D721Med (cell line): Measurements from ENCODE around the gene NT5DC2.

ENCODE experiments used
- DNase-seq: peaks from one replicate; pipeline ENCODE4 v3.0.0; 2011; ENCODE audit warnings: low spot score; ENCODE audit not compliant: insufficient read length
- FAIRE-seq: peaks from 2 replicates; lab custom pipeline; 2011; peaks lifted over from hg19 to GRCh38; lab: Jason Lieb, UNC
- CTCF ChIP-seq: IDR thresholded peaks from 2 replicates; pipeline ENCODE4 v1.5.1; 2012; ENCODE audit warnings: mild to moderate bottlenecking, control low read depth; ENCODE audit not compliant: insufficient read depth; ENCODE audit errors: missing control alignments

Gene NT5DC2

DNA sequence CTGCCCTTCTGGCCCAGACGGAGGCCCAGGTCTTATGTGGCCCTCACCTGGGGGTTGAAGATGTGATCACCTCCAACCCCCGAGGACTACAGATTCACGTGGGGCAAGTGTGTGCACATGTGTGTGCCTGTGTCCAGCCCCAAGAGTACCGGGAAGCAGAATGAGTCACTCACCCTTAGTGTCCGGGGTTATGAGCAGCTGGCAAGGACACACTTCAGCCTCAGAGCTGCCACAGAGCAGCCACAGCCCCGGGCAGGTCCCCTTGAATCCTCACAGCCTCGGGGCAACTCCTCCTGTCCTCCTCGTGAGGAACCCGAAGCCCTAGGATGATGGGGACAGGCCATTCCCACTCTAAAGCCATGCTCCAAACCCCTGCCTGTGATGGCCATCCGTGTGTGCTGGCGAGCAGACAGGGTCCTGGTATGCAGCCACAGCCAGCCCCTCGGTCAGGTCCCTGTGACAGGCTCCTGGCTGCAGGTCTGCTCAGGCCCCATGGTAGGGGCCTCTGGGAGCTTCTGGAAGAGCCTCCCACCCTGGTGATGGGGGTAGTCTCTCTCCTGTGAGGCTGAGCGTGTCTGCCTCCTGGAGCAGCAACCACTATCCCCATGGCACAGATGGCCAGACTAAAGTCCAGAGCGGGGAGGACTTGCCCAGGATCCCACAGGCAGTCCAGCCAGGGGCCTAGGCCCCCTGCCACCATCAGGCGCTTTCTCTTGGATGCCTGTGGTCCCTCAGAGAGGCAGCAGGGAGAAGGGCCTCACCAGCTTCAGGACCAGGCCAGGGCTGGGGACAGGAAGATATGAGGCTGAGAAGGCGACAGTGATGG, 37.7 kb downstream of the NT5DC2 start:
- no peak for TF ChIP-seq CTCF
- FAIRE-seq (no peak), DNase-seq (no peak)

DNA sequence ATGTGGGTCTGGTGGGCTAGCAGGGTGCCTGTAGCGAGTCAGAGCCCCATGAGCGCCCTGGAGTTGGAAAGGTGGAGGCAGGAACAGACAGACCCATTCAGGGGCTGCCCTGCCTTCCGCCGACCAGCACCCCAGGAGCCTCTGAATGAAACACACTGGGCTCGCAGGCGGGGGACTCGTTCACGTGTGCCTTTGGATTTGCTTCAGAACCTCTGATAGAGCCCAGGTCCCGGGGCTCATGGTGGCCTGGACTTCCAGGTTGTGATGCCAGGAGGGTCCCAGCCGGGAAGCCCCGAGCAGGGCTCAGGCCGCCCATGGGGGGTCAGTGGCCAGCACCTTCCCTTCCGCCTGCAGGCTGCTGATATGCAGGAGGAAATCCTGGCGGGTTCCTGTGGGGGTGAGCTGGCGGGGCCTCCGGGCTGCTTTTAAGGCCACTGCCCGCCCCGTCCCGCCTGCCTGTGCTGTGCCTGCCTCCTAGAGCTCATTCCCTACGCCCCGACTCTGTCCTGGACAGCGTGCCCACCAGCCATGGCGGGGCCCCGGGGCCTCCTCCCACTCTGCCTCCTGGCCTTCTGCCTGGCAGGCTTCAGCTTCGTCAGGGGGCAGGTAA, 38.7 kb downstream of the NT5DC2 start, which contains the start of gene STAB1:
TSS of gene STAB1 (plus strand) at position 453 of the 610 bp plus-strand sequence. CDS start at position 529, 76 bp downstream.
- DNase-seq (no peak), FAIRE-seq (no peak)
- TF ChIP-seq CTCF, result no peak

DNA sequence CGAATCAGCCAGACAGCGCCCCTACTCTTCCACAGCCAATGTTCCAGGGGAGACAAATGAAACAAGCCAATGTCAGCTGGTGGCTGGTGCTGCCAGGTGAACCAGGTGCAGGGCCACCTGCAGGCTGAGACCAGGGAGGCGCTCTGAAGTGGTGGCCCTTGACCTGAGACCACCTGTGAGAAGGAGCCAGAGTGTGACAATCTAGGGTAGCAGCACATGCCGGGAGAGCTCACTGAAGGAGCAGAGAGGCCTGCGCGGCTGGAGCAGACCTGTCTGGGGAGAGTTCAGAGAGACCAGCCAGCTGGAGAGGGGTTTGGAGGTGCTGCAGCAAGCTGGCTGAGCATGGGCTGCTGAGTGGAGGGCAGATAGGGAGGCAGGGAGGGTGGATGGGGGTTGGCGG, 39.2 kb downstream of the NT5DC2 start:
- TF ChIP-seq CTCF, result no peak
- no peak for FAIRE-seq
- DNase-seq, result no peak

- no peak for DNase-seq
- no peak for FAIRE-seq
- TF ChIP-seq CTCF, result no peak
These were observed 40.2 kb downstream of the NT5DC2 start for GRCh38 chr3:52493232-52494017.

DNA sequence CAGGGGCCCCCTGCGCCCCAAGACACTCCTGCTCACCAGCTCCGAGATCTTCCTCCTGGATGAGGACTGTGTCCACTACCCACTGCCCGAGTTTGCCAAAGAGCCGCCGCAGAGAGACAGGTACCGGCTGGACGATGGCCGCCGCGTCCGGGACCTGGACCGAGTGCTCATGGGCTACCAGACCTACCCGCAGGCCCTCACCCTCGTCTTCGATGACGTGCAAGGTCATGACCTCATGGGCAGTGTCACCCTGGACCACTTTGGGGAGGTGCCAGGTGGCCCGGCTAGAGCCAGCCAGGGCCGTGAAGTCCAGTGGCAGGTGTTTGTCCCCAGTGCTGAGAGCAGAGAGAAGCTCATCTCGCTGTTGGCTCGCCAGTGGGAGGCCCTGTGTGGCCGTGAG, 41.6 kb downstream of the NT5DC2 start:
- no peak for FAIRE-seq
- TF ChIP-seq CTCF, result no peak
- DNase-seq, result no peak

DNA sequence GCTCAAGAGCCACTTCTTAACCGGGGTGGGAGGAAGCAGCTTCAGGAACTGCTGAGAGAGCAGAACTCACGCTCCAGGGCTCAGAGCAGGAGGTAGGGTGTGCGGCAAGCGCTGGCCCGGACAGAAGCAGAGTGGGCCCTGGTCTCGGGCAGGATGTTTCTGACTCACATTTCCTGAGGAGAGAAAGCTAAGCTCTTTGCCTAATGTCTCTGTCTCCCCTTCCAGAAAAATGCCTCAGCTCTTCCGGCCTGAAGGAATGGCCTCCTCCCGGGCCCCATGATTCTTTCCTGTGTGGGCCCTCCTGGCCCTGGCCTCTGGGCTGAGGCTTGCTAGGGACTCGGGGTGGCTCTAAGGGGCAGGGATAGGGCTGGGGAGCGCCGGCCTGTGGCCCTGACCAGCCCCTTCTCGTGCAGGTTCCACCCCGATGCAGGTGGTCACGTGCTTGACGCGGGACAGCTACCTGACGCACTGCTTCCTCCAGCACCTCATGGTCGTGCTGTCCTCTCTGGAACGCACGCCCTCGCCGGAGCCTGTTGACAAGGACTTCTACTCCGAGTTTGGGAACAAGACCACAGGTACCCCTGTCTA, 42.6 kb downstream of the NT5DC2 start:
- FAIRE-seq (no peak), DNase-seq (no peak)
- TF ChIP-seq CTCF, result no peak
